Uterus (tissue), 2 donors: ENCODE measurements around the gene RAI14.

Source experiments
- CTCF ChIP-seq, 4 experiments: fragments of 200-600 bp in 2 of 4; fragments of 450-650 bp in 2 of 4; sonication (generic) in 2 of 4; IDR thresholded peaks; one replicate each; pipeline ENCODE4 v1.5.1; 2016 to 2019; ENCODE audit warnings: antibody characterized with exemption in 4 of 4, mild to moderate bottlenecking in 2 of 4, moderate library complexity in 1 of 4
- POLR2A ChIP-seq, 2 donors: fragments of 450-650 bp; IDR thresholded peaks; one replicate each; pipeline ENCODE4 v1.6.1; 2016; ENCODE audit warnings: antibody characterized with exemption in 2 of 2, mild to moderate bottlenecking in 1 of 2, moderate library complexity in 1 of 2

- no peak for TF ChIP-seq CTCF (IDR thresholded peaks at IDR 0.05)
- TF ChIP-seq POLR2A (IDR thresholded peaks at IDR 0.05), result no peak
Observed at GRCh38 chr5:34608368-34608767, 47.8 kb upstream of the RAI14 start.
